DMS53 treated with DMSO at 0.1 percent for 48 hours (cell line): ENCODE data around the gene TBC1D24.
A peak's percentile ranks its signal among the peaks of the same experiment; 100 is the strongest.
"Not testable (repeated sequence)": the region's sequence is repeated elsewhere in the genome, so short reads cannot be mapped to it uniquely, and the experiment has no call there.

Experiments used
- DNase-seq: peaks from one replicate; lab custom pipeline; 2025; ENCODE audit not compliant: unreplicated experiment; lab: John Stamatoyannopoulos, UW

TBC1D24 gene

DNA sequence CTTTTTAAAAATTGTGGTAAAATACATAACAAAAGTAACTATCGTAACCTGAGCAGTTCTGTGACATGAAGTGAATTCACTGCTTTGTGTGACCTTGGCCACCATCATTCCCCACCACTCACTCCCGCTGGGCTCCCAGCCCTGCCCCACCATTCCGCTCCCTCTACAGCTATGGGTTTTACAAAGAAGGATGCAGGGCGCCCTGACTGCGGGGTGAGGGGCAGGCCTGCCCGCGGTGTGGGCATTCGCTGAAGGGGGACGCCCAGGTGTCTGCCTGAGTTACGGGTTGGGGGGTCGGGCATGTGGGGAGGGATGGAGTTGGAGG, 56.4 kb downstream of the TBC1D24 start, which contains the start of gene CEMP1:
Gene CEMP1 (minus strand): TSS at position 38 of the 325 bp plus-strand sequence. CDS start 335 bp downstream, outside the sequence.
- DNase-seq: no peak

DNA sequence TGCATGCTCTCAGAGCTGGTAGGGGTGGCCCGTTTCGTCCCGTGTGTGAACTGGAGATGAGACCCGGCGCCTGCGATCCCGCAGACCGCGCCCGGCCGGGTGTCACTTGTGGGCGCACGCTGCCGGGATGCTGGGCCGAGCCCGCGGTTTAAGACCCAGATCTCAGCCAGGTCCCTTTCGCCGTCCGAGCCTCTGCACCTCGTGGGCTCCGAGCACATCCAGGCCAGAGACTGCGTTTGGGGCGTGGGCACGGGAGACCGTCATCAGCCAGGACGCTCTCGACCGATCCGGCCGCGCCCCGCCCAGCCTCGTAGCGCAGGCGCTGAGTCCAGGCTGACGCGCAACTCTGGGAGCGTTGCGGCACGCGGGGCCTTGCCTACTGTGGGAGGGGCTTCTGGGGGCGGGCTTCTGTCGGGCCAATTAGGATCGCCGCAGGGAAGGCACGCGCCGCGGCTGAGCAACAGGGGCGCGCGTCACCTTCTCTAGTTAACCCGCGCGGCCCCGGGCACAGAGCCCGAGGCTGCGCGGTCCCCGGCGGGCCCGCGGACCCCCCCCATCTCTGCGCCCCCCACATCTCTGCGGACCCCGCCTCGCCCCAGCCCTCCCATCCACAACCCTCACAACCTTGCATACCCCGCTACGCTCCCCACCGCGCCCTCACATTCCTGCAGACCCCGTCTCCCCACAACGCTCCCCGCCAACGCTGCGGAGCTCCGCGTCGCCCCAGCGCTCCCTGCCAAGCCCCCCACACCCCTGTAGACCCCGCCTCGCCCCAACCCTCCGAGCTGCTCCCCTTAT, 57.0 kb downstream of the TBC1D24 start:
- DNase-seq: peak; percentile 87

DNA sequence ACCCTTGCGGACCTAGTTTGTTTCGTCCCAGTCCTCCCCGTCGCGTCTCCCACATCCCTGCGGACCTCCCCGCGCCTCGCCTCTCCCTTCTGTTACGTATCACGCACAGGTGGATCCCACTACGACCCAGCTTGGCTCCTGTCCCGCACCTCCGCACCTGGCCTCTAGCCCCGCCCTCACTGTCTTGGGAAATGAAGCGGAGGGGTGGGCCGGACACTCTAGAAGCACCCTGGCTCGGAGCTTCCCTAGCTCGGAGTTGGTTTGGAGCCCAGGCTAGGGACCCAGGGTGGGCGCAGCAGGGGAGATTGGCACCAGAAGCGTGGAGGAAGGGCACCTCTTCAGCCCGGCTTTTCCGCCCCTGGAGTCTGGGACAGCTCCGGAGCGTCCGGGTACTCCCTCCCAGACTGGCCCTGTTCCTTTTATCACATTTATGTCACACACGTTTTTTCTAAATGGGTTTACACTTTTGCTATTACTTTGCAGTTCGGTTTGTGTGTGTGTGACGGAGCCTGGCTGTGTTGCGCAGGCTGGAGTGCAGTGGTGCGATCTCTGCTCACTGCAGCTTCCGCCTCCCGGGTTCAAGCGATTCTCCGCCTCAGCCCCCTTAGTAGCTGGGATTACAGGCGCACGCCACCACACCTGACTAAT, 57.7 kb downstream of the TBC1D24 start:
- peak; percentile 44 for DNase-seq

DNA sequence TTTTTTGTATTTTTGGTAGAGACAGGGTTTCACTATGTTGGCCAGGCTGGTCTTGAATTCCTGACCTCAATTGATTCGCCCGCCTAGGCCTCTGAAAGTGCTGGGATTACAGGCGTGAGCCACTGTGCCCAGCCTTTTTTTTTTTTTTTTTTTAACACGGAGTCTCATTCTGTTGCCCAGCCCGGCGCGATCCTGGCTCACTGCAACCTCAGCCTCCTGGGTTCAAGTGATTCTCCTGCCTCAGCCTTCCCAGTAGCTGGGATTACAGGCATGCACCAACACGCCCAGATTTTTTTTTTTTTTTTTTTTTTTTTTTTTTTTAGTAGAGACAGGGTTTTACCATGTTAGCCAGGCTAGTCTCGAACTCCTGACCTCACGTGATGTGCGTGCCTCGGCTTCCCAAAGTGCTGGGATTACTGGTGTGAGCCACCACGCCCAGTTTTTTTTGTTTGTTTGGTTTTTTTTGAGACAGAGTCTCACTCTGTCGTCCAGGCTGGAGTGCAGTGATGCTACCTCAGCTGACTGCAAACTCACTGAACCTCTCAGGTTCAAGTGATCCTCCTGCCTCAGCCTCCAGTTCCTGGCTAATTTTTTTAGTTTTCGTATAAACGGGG, 58.3 kb downstream of the TBC1D24 start:
- DNase-seq: not testable (repeated sequence)

- DNase-seq: no peak
These were observed 59.0 kb downstream of the TBC1D24 start for GRCh38 chr16:2533912-2534311.

- not testable (repeated sequence) for DNase-seq
These were observed 59.4 kb downstream of the TBC1D24 start for GRCh38 chr16:2534335-2534734.

GRCh38 chr16:2535625-2536013, 60.7 kb downstream of the TBC1D24 start:
- no peak for DNase-seq

GRCh38 chr16:2537451-2538379, 62.8 kb downstream of the TBC1D24 start, which contains the start of gene PDPK1:
Gene PDPK1 (plus strand): TSS chr16:2538021. CDS start chr16:2538113, 92 bp downstream.
- peak; percentile 66 for DNase-seq

DNA sequence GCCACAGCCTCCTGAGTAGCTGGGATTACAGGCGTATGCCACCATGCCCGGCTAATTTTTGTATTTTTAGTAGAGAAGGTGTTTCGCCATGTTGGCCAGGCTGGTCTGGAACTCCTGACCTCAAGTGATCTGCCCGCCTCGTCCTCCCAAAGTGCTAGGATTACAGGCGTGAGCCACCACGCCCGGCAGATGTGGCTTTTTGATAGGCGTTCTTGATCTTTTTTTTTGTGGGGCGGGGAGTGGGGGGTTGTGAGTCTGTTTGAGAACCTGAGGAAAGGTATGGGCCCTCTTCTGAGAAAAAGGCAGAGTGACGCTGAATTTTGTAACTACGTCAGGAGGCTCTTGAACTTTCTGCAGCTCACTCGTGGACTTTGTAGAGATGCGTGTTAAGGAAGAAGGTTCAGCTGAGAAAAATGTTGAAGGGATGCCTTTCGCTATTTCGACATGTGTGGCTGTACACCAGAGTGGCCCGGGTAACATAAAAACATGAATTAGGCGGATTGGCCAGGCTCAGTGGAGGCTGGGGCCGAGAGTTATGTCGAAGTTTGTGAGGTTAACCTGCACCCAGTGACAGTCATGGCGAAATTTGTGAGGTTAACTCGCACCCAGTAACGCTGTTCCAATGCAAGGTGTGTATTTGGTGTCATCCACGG, 64.4 kb downstream of the TBC1D24 start:
- DNase-seq: not testable (repeated sequence)

GRCh38 chr16:2539845-2540458, 65.0 kb downstream of the TBC1D24 start:
- DNase-seq: not testable (repeated sequence)

DNA sequence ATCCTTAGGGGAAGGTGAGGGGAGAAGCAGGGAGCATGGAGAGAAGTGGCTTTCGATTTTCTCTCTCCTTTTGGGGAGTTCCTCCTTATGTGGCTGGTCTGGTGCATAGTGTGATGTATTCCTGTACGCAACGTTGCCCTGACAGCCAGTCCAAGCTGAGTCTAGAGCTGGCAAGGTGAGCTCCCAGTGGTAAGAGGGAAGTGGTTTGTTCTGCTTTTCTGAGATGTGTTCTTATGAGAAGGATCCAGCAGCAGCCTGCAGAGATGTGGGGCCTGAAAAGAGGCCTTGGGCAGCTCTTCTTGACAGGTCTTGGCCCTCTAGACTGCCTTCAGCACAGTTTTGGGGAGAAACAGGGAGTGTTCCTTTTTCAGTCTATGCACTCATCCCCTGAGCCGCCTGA, 66.0 kb downstream of the TBC1D24 start:
- DNase-seq: not testable (repeated sequence)

DNA sequence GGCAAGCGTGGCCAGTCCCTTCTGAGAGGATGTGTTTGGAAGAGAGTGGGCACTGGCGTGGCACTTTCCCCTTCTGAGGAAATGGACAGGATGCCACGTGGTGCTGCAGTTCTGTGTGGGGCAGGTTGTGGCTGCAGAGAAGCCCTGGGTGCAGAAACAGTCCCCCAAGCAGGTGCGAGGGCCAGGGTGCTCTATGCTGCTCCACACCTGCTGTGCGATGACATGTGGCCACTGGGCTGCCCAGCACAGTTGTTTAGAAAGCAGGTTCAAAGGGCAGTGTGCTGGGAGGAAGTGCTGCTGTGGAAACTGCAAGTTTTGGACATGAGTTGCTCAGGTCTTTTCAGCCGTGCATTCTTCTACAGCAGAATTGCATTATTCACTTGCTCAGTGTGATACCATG, 66.5 kb downstream of the TBC1D24 start:
- not testable (repeated sequence) for DNase-seq

- DNase-seq: not testable (repeated sequence)
These were observed 68.8 kb downstream of the TBC1D24 start for GRCh38 chr16:2543771-2544170.

DNA sequence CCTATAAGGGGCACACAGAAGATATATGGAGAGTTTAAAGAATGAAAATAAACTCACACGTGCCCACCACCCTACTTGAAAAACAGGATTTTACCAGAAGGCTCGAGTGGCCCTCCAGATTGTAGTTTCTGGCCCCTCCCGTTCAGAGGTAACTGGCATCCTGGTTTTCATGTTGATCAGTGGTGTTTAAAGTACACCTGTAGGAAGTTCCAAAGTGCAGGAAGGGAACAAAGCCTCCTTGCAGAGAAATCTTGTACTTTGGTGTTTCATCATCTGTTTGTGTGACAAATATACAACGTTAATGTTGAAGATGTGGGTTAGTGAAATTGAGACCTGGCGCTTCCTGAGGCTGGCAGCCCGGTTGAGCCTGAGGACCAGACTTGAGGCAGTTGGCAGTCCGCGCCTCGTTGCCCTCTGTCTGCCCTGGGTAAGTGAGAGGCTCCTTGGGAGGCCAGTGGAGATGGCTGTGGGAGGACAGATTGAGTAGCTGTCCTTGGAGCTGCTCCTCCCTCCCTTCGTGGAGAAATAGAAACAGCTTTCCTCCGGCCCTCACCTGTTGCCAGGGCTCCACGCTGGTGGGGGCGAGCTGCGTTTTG, 75.5 kb downstream of the TBC1D24 start:
- DNase-seq: not testable (repeated sequence)

DNA sequence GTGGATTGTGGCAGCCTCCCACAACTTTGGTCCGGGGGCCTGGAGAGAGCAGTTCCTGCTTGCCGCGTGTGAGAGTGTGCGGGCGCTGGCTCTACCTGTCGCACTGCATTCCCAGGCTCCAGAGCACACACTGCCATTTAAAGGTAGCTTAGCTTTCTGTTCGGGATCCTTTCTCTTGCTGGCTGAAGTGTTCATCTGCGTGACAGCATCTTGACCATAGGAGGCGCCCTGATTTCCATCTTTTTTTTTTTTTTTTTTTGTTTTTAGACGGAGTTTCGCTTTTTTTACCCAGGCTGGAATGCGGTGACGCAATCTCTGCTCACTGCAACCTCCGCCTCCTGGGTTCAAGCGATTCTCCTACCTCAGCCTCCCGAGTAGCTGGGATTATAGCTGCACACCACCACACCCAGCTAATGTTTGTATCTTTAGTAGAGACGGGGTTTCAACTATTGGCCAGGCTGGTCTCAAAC, 76.5 kb downstream of the TBC1D24 start:
- not testable (repeated sequence) for DNase-seq

DNA sequence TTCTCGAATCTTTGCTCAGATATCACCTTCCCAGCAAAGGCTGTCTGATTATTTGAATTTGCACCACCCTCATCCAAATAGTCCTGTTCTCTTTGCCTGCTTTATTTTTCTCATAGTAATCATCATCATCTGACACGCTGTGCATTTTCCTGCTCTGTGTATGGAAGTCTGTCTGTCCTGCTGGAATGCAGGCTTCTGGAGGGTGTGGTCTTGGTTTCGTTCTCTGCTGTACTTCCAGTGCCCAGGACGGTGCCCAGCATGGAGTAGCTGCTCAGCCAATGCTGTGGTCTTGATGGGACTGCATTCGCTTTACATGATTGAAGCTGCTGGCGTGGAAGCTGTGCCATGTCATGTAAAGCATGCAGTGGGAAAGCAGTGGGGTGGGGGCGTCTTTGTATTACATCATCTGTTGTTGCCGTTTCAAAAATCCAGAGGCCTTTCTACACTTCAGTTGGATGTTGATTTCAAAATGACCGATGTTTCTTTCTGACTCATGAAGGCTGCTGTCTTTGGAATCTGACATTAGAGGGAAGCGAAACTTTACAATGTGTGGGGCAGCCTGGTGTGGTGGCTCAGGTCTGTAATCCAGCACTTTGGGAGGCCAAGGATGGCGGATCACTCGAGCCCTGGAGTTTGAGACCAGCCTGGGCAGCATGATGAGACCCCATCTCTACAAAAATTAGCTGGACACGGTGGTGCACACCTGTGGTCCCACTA, 79.9 kb downstream of the TBC1D24 start:
- not testable (repeated sequence) for DNase-seq
